Stimulated activated memory B cell treated with anti-CD40 and anti-IgM and Interleukin-4, amounts not matched to agents 10 μg/mL and 1 μg/mL and 100 μg/mL, for 72 hours (primary cell): ENCODE data around the gene GTF2H2.
"Not testable (repeated sequence)": the region's sequence is repeated elsewhere in the genome, so short reads cannot be mapped to it uniquely, and the experiment has no call there.

Experiments
- ATAC-seq: fragments of 150-1000 bp; cut with Tn5 transposase; 2 replicates; pipeline ENCODE4 v1.10.0; 2021
- H3K27ac Mint-ChIP-seq: one replicate; pipeline ENCODE4 v1.8.0; 2022; ENCODE audit warnings: mild to moderate bottlenecking, mixed read lengths
- H3K27me3 Mint-ChIP-seq: one replicate; pipeline ENCODE4 v1.8.0; 2022; ENCODE audit warnings: mixed read lengths
- H3K36me3 Mint-ChIP-seq: one replicate; pipeline ENCODE4 v1.8.0; 2022; ENCODE audit warnings: mixed read lengths
- H3K4me1 Mint-ChIP-seq: one replicate; pipeline ENCODE4 v1.8.0; 2022; ENCODE audit warnings: mixed read lengths
- H3K4me3 Mint-ChIP-seq: one replicate; pipeline ENCODE4 v1.8.0; 2022; ENCODE audit warnings: mild to moderate bottlenecking, moderate library complexity, mixed read lengths
- H3K9me3 Mint-ChIP-seq: one replicate; pipeline ENCODE4 v1.8.0; 2022; ENCODE audit warnings: mixed read lengths

The GTF2H2 gene

DNA sequence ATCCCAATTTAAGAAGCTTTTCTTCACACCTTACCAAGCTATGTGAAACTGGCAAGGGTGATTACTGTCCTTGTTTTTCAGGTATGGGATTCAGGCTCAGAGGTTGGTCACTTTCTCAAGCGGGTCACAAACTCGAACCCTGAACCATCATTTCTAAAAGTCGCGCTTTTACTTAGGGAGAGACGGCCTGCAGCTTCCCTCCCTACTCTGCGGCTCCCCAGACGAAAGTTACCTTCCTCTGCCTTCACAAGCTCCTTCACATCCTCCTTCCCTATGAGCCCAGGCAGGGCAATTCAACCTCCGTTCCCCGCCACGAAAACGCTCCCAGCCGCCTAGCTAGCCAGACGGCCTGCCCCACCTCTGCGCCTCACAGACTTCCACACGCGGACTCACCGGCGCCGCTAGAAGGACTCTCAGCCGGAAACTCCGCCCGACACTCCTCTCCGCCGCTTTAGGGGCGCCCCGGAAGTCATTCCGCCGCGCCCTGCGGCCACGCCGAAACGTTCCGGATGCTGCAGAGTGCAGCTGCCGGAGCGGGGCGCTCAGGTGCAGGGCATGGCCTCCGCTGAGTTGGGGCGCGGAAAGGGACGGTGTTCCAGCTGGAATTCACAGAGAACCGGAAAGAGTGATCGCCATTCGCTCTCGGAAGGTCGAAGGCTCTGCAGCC, at the start of gene GTF2H2:
TSS of gene GTF2H2 (minus strand) at position 415 of the 667 bp plus-strand sequence. CDS start 4,913 bp downstream, outside the sequence.
- ATAC-seq = peak; percentile 99
- H3K4me1 Mint-ChIP-seq, H3K27ac Mint-ChIP-seq, H3K27me3 Mint-ChIP-seq, H3K36me3 Mint-ChIP-seq, H3K9me3 Mint-ChIP-seq, H3K4me3 Mint-ChIP-seq: not testable (repeated sequence)

DNA sequence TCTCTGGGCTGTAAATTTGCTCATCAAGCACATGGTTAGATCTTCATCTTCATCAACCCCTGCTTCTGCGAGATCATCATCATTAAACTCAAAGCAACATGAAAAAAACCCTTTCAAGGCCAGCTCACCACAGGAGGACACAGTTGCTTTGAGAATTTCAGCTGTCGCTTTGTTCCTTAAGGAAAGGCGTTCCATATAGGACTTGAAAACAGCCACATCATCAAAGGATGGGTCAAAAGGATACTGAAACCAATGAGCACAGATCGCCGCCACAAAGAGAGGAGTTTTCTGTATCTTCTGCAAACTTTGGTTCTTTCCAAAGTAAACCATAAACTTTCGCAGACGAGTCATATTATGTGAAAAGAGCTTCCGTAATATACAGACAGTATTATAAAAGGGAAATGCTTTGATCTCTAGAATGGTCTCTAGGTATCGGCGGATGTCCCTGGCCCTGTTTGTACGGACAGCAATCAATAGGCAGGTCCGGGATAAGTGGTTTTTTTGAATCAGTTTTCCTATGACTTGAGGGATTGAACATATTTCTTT, 42.3 kb upstream of the GTF2H2 start:
- H3K27ac Mint-ChIP-seq, ATAC-seq, H3K27me3 Mint-ChIP-seq, H3K4me3 Mint-ChIP-seq, H3K4me1 Mint-ChIP-seq, H3K9me3 Mint-ChIP-seq, H3K36me3 Mint-ChIP-seq: not testable (repeated sequence)

DNA sequence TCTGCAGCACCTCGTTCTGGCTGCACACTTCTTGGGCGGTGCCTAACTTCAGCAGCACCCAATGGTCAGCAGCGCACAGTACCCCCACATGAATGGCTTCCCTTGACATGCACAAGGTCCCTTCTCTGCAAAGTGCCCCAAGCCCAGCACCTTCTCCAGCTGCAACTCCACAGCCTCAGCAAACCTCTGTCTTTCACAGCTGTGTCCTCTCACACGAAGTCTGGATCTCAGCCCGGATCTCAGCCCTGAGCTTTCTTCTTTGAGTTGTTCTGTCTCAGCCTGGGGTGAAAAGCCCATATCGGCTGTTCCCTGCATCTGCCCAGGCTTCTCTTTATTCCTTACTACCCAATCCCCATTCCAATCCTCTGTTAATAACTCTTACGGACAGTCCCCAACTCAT, 32.5 kb upstream of the GTF2H2 start:
- H3K4me3 Mint-ChIP-seq, ATAC-seq, H3K9me3 Mint-ChIP-seq, H3K27me3 Mint-ChIP-seq, H3K27ac Mint-ChIP-seq, H3K4me1 Mint-ChIP-seq: not testable (repeated sequence)
- peaks cover 19% of the 10 kb centered on the region for H3K36me3 Mint-ChIP-seq

DNA sequence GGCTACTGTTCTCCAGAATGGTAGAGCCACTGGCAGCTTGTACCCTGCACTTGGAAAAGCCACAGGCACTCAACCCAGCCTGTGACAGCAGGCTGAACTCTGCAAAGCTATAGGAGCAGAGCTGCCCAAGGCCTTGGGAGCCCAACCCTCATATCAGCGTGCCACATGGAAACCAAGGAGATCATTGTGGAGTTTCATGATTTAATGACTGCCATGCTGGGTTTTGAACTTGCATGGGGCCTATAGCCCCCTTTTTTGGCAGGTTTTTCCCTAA, 30.4 kb upstream of the GTF2H2 start:
- ATAC-seq = peak; percentile 34

DNA sequence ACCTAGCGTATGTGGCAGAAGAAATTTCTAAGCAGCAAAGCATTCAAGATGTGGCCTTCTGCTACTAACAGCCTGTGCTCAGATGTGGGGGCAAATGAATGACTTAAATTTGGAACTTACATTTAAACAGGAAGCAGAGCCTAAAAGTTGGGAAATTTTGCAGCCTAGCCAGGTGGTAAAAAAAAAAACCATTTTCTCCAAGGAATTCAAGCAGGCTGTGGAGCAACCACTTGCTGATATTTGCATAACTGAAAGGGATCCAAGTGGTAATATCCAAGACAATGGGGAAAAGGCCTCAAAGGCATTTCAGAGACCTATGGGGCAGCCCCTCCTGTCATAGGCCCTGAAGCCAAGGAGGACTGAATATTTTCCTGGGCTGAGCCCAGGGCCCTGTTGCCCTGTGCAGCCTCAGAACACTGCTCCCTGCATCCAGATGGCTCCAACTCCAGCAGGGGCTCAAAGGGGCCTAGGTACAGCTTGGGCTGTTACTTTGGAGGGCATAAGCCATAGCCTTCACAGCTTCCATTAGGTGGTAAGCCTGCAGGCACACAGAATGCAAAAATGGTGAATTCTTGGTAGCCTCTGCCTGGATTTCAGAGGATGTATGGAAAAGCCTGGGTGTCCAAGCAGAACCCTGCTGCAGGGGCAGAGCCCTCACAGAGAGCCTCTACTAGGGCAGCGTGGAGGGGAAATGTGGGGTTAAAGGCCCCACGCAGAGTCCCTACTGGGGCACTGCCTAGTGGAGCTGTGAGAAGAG, 29.9 kb upstream of the GTF2H2 start:
- H3K4me3 Mint-ChIP-seq, H3K27ac Mint-ChIP-seq, H3K9me3 Mint-ChIP-seq, H3K27me3 Mint-ChIP-seq, H3K4me1 Mint-ChIP-seq: not testable (repeated sequence)
- peaks cover 19% of the 10 kb centered on the region for H3K36me3 Mint-ChIP-seq
- ATAC-seq = peak; percentile 36

More for the DNA sequence above, 30.4 kb upstream of the GTF2H2 start:
- H3K4me1 Mint-ChIP-seq, H3K9me3 Mint-ChIP-seq, H3K27me3 Mint-ChIP-seq, H3K4me3 Mint-ChIP-seq, H3K27ac Mint-ChIP-seq: not testable (repeated sequence)
- H3K36me3 Mint-ChIP-seq = peaks cover 19% of the 10 kb centered on the region

DNA sequence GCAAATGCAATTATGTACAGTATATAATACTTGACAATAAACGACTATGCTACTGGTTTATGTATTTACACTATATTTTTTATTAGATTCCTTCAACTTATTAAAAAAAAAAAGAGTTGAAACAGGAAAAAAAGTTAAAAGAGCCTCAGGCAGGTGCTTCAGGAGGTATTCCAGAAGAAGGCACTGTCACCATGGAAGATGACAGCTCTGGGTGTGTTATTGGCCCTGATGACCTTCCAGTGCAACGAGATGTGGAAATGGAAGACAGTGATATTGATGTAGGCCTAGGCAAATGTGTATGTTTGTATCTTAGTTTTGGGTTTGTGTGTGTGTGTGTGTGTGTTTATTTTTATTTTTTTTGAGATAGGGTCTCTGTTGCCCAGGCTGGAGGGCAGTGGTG, 22.3 kb upstream of the GTF2H2 start:
- H3K27me3 Mint-ChIP-seq, H3K36me3 Mint-ChIP-seq, H3K27ac Mint-ChIP-seq, H3K4me1 Mint-ChIP-seq, H3K9me3 Mint-ChIP-seq, H3K4me3 Mint-ChIP-seq, ATAC-seq: not testable (repeated sequence)

DNA sequence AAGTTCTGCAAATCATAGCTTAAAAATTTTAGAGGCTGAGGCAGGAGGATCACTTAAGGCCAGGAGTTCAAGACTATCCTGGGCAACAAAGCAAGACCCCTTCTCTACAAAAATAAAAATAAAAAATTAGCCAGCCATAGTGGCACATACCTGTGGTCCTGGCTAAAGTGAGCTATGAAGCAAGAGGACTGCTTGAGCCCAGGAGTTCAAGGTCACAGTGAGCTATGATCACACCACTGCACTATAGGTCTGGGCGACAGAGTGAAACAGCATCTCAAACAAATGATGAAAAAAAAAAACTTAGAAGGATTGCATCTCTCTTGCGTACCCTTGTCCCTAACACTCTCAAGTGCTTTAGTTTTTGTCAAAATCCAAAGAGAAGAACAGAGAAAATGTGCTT, 21.3 kb upstream of the GTF2H2 start:
- H3K36me3 Mint-ChIP-seq, H3K27ac Mint-ChIP-seq, H3K4me3 Mint-ChIP-seq, ATAC-seq, H3K9me3 Mint-ChIP-seq, H3K4me1 Mint-ChIP-seq, H3K27me3 Mint-ChIP-seq: not testable (repeated sequence)

DNA sequence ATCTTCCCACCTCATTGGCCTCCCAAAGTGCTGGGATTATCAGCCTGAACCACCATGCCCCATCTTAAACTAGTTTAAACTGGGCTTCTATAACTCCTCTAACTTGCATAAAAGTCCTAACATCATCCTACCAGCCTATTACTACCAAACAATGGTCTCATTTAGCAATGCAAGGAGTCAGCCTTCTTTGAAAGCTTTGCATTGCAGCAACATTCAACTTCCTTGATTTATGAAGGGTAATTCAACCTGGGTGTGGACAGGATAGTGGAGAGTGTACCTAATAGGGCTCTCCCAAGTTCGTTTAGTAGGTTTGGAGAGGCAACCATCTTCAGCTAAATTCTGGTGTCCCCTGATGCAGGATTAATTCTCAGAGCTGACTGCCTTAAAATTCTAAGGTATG, 18.7 kb upstream of the GTF2H2 start:
- H3K27me3 Mint-ChIP-seq, H3K4me1 Mint-ChIP-seq, H3K27ac Mint-ChIP-seq, H3K36me3 Mint-ChIP-seq, ATAC-seq, H3K4me3 Mint-ChIP-seq, H3K9me3 Mint-ChIP-seq: not testable (repeated sequence)

DNA sequence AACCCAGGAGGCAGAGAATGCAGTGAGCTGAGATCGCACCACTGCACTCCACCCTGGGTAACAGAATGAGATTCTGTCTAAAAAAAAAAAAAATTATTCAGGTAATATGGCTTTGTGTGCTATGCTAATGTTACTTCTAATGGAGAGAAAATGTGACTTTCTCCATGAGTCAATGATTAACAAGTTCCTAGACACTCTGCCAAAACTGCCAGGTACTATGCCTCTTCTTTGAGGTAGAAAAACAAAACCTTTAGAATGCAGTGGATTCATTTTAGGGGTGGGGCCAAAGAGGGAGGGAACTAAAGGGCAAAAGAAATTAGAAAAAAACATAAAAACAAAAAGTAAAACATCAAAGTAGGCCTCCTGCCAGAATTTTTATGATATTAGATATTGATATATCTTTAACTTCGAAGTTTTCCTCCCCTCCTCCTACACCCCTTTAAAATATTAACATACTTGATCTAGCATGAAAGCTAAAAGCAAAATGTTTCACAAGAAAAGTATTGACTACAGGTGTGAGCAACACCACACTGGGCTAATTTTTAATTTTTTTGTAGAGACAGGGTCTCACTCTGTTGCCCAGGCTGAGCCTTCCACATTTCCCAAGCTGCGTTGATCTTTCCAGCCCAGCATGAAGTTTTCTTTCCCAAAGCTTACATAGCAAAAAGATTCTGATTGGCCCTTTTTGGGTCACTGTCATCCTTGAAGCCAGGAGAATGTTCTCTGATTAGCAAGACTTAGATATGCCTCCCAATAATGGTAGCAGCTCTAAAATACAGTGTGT, 17.0 kb upstream of the GTF2H2 start:
- not testable (repeated sequence) for H3K9me3 Mint-ChIP-seq, H3K4me1 Mint-ChIP-seq, H3K36me3 Mint-ChIP-seq, ATAC-seq, H3K27ac Mint-ChIP-seq, H3K27me3 Mint-ChIP-seq, H3K4me3 Mint-ChIP-seq

DNA sequence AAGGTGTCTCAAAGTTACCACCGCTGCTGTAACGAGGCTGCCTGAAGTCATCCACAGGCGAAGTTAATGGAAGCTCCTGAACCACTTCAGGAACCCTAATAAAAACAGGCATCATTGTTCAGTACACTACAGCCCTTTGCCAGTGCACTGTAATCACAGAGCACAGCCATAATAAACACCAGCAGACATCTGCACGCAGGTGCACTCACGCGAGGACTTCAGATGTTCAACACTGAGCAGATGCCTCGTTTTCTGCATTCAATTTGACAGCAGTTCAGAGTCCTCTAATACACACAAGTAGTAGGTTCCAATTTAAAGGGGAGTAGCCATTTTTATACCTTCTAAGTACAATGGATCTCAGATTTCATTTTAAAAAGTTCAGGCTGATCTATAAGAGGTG, 15.4 kb upstream of the GTF2H2 start:
- ATAC-seq, H3K4me1 Mint-ChIP-seq, H3K9me3 Mint-ChIP-seq: not testable (repeated sequence)

DNA sequence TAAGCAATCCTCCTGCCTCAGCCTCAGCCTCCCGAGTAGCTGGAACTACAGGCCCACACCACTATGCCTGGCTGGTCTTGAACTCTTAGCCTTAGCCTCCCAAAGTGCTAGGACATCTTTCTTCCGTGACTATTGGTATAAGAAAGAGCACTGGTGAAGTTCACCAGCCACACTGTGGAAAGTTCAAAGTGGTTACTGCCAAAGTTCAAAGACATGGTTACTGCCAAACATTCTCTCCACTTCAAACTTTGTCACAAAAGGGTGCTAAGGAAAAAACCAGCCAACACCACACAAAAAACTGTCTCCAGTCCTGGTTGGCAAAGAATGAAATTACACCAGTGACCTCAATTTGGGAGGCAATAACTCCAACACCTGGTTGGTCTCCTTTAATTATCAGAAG, 14.9 kb upstream of the GTF2H2 start:
- H3K27ac Mint-ChIP-seq, H3K4me3 Mint-ChIP-seq, H3K4me1 Mint-ChIP-seq, H3K27me3 Mint-ChIP-seq, H3K9me3 Mint-ChIP-seq, ATAC-seq, H3K36me3 Mint-ChIP-seq: not testable (repeated sequence)

More for the DNA sequence above, 15.4 kb upstream of the GTF2H2 start:
- not testable (repeated sequence) for H3K27me3 Mint-ChIP-seq, H3K4me3 Mint-ChIP-seq, H3K27ac Mint-ChIP-seq, H3K36me3 Mint-ChIP-seq

DNA sequence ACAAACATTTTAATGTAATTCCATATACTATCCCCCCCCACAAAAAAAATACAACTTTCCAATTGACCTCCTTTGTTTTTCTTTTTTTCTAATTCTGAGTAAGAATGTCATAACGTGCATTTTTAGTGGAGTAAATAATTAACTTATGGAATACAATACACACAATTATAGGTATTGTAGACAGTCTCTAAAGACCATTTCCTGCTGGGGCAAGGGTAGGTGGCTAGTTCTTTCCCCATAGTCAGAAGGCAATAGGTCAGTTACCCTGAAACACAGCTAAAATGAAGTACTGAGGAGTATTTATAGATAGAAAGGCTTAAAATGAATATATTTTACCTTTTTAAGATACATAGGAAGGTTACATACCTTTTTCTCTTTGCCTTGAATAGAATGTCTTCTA, 6.2 kb downstream of the GTF2H2 start:
- H3K36me3 Mint-ChIP-seq, H3K9me3 Mint-ChIP-seq, H3K4me1 Mint-ChIP-seq, H3K27ac Mint-ChIP-seq, H3K27me3 Mint-ChIP-seq, H3K4me3 Mint-ChIP-seq, ATAC-seq: not testable (repeated sequence)

DNA sequence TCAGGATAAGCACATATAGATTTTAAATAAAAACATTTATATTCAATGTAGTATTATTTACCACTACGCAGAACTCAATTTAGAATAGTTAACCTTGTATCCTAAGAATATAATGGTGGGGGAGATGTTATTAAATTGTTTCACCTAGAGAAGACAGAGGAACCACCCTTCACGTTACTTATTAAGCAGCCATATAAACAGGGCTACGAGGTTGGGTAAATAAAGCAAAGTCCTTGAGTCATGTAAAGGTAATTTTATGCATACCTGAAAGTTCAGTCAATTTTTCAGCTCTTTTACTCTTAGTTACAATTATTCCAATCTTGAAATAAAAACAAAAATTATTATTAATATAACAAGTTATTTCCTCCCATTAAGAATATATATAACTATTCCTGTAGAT, 8.1 kb downstream of the GTF2H2 start:
- H3K4me1 Mint-ChIP-seq, H3K27ac Mint-ChIP-seq, H3K27me3 Mint-ChIP-seq, ATAC-seq, H3K36me3 Mint-ChIP-seq, H3K9me3 Mint-ChIP-seq, H3K4me3 Mint-ChIP-seq: not testable (repeated sequence)

DNA sequence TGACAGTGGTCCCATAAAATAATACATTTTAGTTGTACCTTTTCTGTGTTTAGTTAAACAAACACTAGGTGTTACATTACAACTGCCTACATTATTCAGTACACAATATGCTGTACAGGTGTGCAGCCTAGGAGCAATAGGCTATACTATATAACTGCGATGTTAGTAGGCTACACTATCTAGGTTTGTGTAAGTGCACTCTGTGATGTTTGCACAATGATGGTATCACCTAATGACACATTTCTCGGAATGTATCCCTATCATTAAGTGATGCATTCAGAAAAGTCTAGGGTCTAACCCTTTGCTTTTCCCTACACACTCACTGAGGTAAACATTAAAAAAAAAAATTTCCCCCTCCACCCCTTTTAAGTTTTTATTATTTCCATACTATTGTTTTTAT, 22.7 kb downstream of the GTF2H2 start:
- not testable (repeated sequence) for H3K36me3 Mint-ChIP-seq

DNA sequence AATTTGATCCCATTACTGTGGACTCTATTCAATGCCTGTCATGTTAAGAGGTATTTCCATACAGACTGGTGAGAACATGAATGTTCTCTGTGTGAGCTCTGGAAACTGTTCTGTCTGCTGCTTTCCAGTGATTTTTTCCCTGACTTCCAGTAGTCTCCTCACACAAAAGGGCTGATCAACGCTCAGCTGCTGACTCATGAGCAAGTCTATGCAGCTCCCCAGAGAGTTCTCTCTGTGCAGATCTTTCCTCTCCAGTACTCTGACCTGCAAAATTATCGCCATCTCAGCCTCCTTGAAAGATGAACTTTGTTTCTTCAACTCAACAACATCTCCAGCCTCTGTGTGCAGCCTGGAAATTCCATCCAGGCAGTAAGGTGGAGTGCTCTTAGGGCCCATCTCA, 23.3 kb downstream of the GTF2H2 start:
- H3K9me3 Mint-ChIP-seq, H3K36me3 Mint-ChIP-seq, ATAC-seq, H3K4me3 Mint-ChIP-seq, H3K27ac Mint-ChIP-seq, H3K27me3 Mint-ChIP-seq, H3K4me1 Mint-ChIP-seq: not testable (repeated sequence)

More for the DNA sequence above, 22.7 kb downstream of the GTF2H2 start:
- H3K27me3 Mint-ChIP-seq, H3K4me3 Mint-ChIP-seq, H3K27ac Mint-ChIP-seq, ATAC-seq, H3K9me3 Mint-ChIP-seq, H3K4me1 Mint-ChIP-seq: not testable (repeated sequence)
